NCI-H1092 treated with DMSO at 0.1 percent for 48 hours (cell line): Measurements from ENCODE around the gene STRC.
"Not testable (repeated sequence)": the region's sequence is repeated elsewhere in the genome, so short reads cannot be mapped to it uniquely, and the experiment has no call there.

Experiments
- DNase-seq: peaks from one replicate; lab custom pipeline; 2025; lab: John Stamatoyannopoulos, UW

STRC gene

DNA sequence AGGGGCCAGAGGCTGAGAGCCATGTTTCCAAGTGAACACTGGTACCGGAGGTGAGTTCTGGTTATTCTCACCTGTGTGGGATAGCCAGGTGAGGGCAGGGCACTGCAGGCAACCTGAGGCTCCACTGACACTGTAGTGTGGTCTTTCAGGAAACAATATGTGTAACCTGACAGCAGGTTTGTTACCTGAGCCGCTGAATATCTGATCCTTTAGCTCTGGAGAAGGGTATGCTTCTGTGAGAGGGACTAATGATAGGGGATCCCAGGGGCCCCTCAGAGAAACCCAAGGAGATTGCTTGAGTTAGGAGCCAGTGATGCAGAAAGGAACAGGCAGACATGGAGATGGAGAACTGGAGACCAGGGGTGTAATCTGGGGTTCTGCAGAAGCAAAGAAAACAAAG lies at the start of gene STRC:
Gene STRC (minus strand): TSS at position 101 of the 400 bp plus-strand sequence. CDS start 78 bp downstream, at position 23.
- DNase-seq, result not testable (repeated sequence)

DNA sequence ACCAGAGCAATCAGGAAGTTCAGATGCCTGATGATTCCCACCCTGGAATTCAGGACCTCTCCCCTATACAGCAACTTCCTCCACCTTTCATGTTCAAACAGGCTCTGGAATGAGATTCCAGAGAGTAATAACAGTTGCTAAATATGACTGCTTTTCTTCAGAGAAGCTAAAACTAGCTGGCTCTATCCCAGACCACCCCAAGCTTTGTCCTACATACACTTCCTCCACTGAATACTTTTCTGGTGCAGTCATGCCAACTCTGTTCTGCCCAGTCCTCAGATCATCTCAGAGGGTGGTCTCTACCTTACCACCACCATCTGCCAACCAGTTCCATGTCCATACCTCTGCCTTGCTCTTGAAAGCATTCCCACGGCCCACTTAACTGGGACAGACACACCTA lies 47.6 kb upstream of the STRC start:
- not testable (repeated sequence) for DNase-seq

DNA sequence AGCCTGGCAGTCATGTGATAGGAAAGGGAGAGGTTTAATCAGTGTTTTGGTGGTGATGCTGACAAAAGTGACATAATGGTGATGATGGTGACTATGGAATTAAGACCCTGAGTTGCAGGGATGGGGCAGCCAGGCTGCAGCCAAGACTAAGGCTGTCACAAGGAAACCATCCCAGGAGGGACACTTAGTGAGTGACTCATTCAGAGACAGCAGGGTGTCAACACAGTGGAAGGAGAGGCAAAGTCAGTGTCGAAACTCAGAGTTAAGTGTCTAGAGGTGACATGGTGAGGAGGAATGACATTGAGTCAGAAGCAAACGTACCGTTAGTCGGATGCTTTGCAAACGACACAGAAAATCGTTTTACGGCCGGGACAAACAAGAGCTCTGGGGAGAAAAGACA lies 44.7 kb upstream of the STRC start:
- not testable (repeated sequence) for DNase-seq

DNA sequence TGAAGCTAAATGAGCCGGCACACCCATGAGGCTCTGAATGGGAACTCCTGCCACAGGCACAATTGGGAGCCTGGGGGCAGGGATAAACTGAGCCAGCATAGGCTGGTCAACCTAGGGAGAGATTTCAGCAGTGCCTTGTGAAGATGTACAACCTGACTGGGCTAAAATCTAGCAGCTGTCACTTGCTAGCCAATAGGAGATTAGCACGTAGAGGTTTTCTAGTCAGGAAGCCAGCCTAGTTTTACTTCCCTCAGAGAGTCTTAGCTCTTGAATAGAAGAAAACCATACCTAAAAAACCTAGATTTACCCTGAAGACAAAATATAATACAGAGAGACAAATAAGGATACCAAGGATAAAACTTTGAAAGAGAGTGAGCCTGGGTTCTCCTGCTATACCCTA lies 43.7 kb upstream of the STRC start:
- DNase-seq, result not testable (repeated sequence)

DNA sequence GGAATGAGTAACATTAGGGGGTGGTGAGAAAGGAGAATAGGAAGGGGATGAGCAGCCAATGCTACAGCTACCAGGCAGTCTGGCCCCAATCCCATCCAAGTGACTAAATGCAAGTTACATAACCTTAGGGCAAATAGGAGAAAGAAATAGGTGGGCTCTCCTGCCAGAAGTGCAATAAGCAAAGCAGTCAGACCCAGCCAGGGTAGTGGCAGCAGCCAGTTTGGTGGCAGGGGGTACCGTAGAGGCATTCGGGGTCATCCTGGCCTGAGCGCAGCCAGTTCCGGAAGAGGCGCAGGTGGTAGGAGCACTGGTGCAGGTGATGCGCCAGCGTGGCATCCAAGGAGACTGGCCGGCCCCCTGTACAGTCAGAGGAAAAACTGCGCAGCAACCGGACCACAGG lies 41.1 kb upstream of the STRC start:
- DNase-seq, result not testable (repeated sequence)

DNA sequence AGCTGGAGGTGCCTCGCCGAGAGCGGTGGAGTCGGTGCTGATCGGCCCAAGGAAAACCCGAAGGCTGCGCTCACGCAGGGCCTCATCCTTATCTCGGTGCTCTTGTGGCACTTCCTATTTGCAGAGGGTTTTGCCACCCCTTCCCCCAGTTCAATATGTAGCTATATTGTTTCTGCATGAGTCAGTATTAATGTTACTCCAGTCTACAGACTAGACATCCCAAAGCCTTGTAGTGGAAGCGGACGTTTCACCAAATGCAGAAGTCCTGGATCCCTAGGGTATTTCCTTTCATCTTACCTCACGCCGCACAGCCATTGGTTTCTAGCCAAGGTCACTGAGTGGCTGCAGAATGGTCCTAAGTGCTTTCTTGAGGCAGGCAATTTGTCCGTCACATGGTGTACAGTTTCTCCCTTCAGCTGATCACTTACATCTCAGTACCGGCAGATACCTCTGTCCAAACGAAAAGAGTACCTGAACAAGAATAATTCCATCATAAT lies 30.9 kb upstream of the STRC start:
- DNase-seq, result not testable (repeated sequence)

DNA sequence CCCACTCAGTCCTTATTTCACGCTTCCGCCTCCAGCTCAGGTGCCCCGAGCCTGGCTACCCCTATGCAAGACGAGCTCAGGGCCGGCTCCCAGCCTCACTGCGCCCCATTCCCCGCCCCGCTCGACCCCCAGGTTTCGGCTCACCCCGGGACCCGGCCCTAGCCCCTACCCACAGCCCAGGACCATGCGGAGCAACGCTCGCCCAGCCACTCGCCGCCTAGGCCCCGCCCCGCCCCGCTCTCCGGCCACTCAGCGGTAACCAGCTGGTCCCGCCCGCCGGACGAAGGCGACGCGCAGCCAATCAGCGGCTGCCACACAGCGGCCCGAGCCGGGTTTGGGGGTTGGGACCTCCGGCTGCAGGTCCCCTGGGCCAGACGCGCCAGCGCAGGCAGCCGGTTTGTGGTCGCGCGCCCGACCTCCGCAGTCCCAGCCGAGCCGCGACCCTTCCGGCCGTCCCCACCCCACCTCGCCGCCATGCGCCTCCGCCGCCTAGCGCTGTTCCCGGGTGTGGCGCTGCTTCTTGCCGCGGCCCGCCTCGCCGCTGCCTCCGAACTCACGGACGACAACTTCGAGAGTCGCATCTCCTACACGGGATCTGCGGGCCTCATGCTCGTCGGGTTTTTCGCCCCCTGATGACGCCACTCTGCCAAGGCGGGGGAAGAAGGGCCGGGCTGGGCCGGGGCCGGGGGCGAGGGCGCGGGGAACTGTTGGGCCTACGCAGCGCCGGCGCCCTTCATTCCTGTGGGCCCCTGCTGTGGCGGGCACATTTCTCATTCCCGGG lies 30.2 kb upstream of the STRC start, which contains the start of gene CATSPER2:
Gene CATSPER2 (minus strand): TSS at position 196 of the 781 bp plus-strand sequence. CDS start 783 bp downstream, outside the sequence.
- no peak for DNase-seq

DNA sequence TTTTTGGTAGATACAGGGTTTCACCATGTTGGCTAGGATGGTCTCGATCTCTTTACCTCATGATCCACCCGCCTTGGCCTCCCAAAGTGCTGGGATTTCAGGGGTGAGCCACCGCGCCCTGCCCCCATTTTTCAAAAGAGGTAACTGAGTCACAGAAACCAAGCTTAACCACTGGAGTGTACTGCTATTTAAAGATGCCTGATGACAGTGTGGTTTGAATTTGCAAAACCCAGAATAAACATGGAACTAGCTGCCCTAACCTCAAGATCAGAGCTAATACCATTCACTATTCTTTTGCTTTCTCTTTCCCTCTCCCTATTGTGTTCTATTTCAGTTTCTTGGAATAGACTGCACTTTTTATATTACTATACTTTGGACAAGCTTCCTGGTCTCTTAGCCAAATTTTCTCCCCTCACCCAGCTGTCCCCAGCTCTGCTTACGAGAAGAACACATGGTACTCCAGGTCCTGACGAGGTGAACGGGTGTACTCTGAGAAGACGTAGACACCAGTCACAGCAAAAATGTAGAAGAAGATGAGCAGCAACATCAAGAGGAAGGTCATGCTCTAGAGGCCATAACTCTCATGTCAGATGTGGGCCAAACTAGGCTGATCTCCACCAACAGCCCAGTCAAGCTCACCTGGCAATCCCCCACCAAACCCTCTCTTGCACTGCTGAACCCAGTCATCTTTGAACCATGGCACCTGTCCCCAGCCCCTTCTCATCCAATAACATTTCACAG lies 20.0 kb upstream of the STRC start:
- not testable (repeated sequence) for DNase-seq

DNA sequence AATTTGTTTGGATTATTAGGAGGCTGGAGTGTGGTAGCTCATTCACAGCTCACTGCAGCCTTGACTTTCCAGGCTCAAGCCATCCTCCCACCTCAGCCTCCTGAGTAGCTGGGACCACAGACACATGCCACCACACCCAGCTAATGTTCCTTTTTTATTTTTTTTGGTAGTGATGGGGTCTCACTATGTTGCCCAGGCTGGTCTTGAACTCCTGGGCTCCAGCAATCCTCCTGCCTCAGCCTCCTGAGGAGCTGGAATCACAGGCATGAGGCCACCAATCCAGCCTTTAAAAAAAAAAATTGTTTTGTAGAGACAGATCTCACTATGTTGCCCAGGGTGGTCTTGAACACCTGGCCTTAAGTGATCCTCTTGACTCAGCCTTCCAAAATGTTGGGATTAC lies 8.3 kb upstream of the STRC start:
- DNase-seq, result not testable (repeated sequence)

DNA sequence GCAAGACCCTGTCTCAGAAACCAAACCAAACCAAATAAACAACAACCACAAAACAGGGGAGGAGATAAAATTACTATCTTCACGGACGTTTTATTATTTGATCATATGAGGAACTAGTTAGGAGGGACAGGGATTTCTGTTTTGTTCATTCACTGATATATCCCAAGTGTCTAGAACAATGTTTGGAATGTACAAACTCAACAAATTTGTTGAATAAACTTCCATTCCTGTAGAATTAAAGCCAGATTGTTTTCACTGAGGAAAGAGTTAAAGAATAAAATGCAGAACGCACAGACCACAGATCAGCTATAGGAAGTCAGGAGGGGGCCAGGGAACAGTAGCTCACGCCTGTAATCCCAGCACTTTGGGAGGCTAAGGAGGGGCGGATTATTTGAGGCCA lies 6.5 kb upstream of the STRC start:
- no peak for DNase-seq

DNA sequence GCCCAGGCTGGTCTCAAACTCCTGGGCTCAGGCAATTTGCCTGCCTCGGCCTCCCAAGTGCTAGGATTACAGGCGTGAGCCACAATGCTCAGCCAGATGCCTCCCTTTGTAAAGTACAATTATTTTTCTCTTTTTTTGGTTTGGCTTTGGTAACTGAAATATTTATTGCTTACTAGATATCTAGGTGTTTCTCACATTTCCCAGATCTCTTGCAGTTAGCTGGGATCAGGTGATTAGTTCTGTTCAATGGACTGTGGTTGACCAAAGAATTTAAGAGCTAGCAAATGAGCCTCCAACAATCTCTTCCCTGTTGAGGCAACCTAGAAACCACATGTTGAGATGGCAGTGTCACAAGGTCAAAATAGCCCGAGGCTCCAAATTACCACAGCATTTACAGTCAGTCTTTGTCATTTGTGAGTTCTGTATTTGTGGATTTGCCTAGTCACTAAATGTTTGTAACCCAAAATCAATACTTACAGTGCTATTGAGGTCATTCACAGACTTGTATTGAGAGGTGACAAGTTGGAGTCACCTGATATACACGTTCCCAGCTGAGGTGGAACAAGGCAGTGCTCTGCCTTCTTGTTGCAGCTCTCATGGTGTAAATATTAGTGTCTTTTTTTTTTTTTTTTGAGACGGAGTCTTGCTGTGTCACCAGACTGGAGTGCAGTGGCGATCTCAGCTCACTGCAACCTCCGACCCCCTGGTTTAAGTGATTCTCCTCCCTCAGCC lies 3.6 kb upstream of the STRC start:
- not testable (repeated sequence) for DNase-seq

DNA sequence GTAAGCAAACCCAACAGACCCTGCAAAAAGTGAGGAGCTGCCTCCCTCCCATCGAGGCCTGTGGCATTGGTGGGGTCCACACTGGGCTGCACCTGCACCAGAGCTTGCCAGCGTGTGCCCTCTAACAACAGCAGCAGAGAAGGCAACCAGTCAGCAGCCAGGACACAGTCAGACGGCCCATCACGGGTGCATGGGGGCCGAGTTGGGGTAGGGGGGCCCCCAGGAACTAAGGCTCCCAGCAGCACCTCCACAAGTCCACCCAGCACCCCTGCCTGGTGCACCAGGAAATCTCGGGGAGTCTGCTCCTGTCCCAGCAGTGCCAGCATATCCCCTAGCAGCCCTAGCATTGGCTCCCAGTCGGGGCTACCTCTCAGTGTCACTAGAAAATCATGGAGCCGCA lies 850 bp downstream of the STRC start:
- DNase-seq, result not testable (repeated sequence)

DNA sequence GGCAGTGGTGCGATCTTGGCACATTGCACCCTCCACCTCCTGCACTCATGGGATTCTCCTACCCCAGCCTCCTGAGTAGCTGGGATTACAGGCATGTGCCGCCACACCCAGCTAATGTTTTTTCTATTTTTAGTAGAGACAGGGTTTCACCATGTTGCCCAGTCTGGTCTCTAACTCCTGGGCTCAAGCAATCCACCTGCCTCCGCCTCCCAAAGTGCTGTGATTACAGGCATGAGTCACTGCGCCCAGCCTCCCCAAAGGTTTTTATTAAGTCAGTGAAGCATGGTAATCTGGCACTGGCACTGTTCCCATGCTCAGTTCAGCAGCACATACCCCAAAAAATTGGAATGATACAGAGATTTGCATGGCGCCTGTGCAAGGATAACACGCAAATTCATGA lies 16.4 kb downstream of the STRC start:
- not testable (repeated sequence) for DNase-seq

DNA sequence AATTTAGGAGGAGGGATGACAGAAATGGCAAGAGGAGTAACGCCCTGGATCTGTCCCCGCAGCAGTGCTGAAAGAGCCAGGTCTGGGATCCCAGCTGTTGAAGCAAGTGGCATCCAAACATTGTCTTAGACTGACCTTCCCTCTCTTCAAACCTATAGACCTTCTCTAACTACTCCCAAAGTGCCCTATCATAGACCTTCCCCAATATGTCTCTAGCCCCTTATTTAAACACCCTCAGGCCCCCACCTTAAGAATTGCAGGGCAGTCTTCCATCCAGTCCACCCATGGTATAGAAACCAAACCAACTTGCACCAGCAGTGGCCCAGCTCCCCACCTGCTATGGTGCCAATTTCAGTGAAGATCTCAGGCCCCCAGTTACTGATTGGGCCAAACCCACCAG lies 18.4 kb downstream of the STRC start:
- not testable (repeated sequence) for DNase-seq

DNA sequence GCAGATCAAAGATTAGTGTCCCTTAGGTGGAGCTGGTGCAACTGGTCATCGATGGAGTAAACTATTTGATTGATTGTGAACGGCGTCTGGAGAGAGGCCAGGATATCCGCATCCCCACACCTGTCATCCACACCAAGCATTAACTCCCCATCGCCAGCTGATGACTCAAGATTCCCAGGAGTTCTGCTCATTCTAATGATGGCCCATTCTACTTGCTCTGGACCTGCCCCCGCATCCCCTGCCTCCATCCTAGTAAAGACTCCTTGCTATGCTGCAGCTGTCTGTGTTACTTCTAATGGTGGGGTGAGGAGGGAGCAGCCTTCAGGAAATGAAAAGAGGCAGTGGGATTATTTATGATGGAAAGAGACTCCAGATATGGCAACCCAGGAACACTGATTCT lies 19.5 kb downstream of the STRC start:
- DNase-seq, result not testable (repeated sequence)

DNA sequence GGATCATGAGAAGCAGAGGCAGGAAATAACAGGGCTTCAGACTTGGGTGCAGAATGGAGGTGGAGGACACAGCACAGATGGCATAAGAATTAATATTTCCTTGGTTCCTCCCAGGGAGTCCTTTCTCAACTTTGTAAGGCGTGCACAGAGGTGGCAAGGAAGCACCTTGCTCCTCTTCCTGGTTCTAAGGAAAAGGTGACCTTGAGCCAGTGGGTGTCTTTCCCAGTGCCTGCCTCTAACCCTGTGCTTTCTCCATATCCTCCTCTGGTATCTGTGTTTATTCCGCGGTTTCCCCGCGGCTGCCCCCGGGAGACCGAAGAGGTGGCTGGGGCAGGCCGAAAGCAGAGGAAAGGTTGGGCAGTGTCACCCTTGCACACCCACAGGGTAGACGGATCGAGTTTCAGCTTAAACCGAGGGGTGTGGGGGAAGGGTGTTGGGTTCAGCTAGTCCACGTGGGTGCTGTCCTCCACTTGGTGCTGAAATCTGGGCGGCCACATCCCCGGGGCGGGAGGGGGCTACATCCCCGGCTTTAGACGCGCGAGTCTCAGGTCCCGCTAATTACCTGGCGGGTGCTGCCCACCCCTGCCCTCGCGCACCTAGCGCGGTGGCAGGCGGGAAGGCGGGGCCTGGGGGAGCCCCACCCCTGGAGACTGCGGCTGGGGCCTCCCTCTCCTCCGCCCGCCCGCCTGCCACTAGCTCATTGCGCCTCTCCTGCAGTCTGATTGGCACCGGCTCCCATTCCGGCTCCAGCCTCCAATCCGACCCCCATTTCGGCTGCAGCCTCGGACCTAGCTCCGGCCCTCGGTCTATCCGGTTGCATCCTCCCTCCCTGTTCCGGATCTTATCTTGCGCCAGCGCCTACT lies 25.0 kb downstream of the STRC start, which contains the start of gene CKMT1B:
Gene CKMT1B (plus strand): TSS at position 700 of the 863 bp plus-strand sequence. CDS start 192 bp downstream, outside the sequence.
- DNase-seq, result not testable (repeated sequence)

DNA sequence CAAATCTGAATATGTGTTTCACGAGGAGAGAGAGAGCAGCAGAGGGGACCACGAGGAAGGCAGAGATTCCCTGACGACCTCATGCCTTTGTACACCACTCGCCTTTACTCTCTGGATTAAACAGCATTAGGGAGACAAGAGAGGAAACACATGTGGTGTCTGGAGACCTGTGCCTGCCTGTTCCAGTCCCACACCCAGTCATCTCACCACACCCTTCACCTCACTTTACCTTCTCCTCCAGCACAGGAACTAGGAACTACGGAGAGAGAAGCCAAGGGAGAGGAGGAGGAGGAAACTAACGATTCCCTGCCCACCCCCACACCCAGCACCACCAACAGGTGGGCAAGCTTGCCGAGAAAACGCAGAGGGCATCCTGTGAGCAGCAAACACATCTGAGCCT lies 25.8 kb downstream of the STRC start:
- not testable (repeated sequence) for DNase-seq

DNA sequence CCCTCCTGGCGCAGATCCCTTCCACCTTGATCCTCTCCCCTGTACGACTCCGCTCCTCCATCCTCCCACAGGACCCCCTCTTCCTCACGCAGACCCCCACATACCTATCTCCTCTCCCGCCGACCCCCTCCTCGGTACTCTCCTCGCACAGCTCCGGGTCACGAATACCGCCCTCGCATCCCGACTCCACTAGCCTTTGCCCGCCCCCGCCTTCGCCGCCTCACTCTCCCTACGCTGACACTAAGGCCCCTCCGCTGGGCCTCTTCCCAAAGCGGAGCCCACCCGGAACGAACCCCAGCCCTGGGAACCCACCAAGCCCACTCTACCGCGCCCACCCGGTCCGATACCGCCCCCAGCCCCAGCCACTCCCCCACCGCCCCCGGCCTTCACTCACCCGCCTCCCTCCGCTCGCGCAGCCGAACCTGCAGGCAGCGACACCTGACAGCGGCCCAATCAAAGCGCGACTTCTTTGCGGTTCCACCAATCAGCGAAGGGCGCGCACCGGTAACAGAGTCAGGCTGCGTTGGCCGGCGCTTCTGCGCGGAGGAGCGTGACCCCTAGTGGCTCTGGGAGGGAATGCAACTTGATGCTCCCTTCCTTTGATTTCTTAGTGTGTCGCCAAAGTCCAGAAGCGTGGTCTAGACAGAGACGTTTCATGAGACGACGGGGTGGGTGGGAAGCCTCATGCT lies 28.7 kb downstream of the STRC start, which contains the start of gene PPIP5K1:
Gene PPIP5K1 (minus strand): TSS at position 431 of the 689 bp plus-strand sequence. CDS start 5,704 bp downstream, outside the sequence.
- DNase-seq, result not testable (repeated sequence)

DNA sequence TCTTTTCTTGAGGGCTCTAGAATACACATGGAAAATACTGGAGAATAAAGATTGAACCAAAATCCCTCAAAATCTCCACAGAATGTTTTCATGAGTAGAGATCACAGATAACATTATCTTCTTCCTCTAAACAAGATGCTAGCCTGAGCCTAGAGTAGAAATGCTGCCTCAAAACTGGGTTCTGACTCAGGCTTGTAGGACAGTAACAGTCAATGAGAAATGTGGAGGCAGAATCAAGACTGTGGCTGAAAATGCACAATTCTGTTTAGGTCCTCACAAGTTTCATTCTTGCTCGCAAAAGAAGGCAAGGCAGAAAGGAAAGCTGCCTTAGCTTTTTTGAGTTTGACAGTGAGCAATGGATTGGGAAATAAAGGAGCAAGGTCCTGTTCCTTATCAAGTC lies 44.0 kb downstream of the STRC start:
- DNase-seq, result not testable (repeated sequence)

DNA sequence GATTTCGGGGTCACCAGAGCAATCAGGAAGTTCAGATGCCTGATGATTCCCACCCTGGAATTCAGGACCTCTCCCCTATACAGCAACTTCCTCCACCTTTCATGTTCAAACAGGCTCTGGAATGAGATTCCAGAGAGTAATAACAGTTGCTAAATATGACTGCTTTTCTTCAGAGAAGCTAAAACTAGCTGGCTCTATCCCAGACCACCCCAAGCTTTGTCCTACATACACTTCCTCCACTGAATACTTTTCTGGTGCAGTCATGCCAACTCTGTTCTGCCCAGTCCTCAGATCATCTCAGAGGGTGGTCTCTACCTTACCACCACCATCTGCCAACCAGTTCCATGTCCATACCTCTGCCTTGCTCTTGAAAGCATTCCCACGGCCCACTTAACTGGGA lies 52.0 kb downstream of the STRC start:
- DNase-seq, result not testable (repeated sequence)
